SW480 (cell line): ENCODE results near the gene ZC2HC1B.

Experiments
- DNase-seq: peaks from one replicate; pipeline ENCODE4 v3.0.0-alpha.2; 2016; ENCODE audit warnings: low spot score

Gene ZC2HC1B

GRCh38 chr6:143963158-143963919 is 99.1 kb downstream of the ZC2HC1B start:
- no peak for DNase-seq

- DNase-seq, result no peak
Measured at GRCh38 chr6:143964674-143965081, 100.4 kb downstream of the ZC2HC1B start.

GRCh38 chr6:143965503-143966171 is 101.4 kb downstream of the ZC2HC1B start:
- no peak for DNase-seq

- no peak for DNase-seq
Measured at GRCh38 chr6:143966312-143966711, 102.0 kb downstream of the ZC2HC1B start.

GRCh38 chr6:143967706-143968376 is 103.6 kb downstream of the ZC2HC1B start:
- no peak for DNase-seq

- no peak for DNase-seq
Measured at GRCh38 chr6:143969077-143969476, 104.8 kb downstream of the ZC2HC1B start.

- no peak for DNase-seq
Measured at GRCh38 chr6:143970456-143971218, 106.4 kb downstream of the ZC2HC1B start.

GRCh38 chr6:143971482-143972205 is 107.4 kb downstream of the ZC2HC1B start:
- no peak for DNase-seq

- DNase-seq, result no peak
Measured at GRCh38 chr6:143973097-143973966, 109.1 kb downstream of the ZC2HC1B start.

GRCh38 chr6:143974089-143974488 is 109.8 kb downstream of the ZC2HC1B start:
- DNase-seq, result no peak

GRCh38 chr6:143976806-143977349 is 112.6 kb downstream of the ZC2HC1B start:
- no peak for DNase-seq

- no peak for DNase-seq
Measured at GRCh38 chr6:143980921-143981320, 116.6 kb downstream of the ZC2HC1B start.

- no peak for DNase-seq
Measured at GRCh38 chr6:143982968-143983367, 118.7 kb downstream of the ZC2HC1B start.

- no peak for DNase-seq
Measured at GRCh38 chr6:143984666-143985065, 120.4 kb downstream of the ZC2HC1B start.

GRCh38 chr6:143986463-143987065 is 122.3 kb downstream of the ZC2HC1B start:
- DNase-seq, result no peak
